HEK293 (cell line): Measurements from ENCODE around the gene ALKAL2.

Experiments used
- CTCF ChIA-PET: fragments of 350-600 bp; formaldehyde crosslinking; extraction: SDS; loops from one replicate; lab custom pipeline; 2021; ENCODE audit warnings: antibody characterized with exemption; lab: Yijun Ruan, JAX
- POLR2A ChIA-PET: fragments of 300-600 bp; formaldehyde crosslinking; extraction: SDS; loops from one replicate; lab custom pipeline; 2020; ENCODE audit warnings: antibody characterized with exemption, inconsistent platforms; lab: Yijun Ruan, JAX
- H3K27ac ChIP-seq: fragments of 200-500 bp; sonication (Bioruptor generic); 2 replicates; pipeline ENCODE4 v1.5.1; 2014; ENCODE audit warnings: low read depth, low read length, control low read depth, inconsistent platforms; ENCODE audit errors: extremely low read depth
- H3K36me3 ChIP-seq, 2 experiments: fragments of 200-500 bp in 1 of 2; sonication (Bioruptor generic) in 1 of 2; 1 replicate in 1 of 2; 2 replicates in 1 of 2; pipeline ENCODE4 v1.5.1; 2014 to 2017; ENCODE audit warnings: inconsistent platforms in 2 of 2, low read length in 2 of 2; ENCODE audit not compliant: control insufficient read depth in 2 of 2, insufficient read depth in 1 of 2
- H3K4me1 ChIP-seq: fragments of 200-500 bp; sonication (Bioruptor generic); 2 replicates; pipeline ENCODE4 v1.5.1; 2014; ENCODE audit warnings: mild to moderate bottlenecking, low read length, inconsistent platforms; ENCODE audit not compliant: control insufficient read depth, insufficient read depth
- H3K4me3 ChIP-seq: 2 replicates; pipeline ENCODE4 v1.5.1; 2011; ENCODE audit warnings: low read depth, mild to moderate bottlenecking, control low read depth, low read length, moderate library complexity
- H3K9me3 ChIP-seq: fragments of 200-500 bp; sonication (Bioruptor generic); 2 replicates; pipeline ENCODE4 v1.5.1; 2014; ENCODE audit warnings: low read depth, low read length, inconsistent platforms; ENCODE audit not compliant: control insufficient read depth, insufficient read depth
- HOXC10 ChIP-seq: sonication (generic); formaldehyde crosslinking; IDR thresholded peaks from 2 replicates; pipeline ENCODE4 v1.8.1; 2023; ENCODE audit warnings: mild to moderate bottlenecking, missing genetic modification reagents
- IKZF3 ChIP-seq: fragments of 450-650 bp; IDR thresholded peaks from 2 replicates; pipeline ENCODE4 v1.5.0; 2018; ENCODE audit warnings: missing biosample characterization, mild to moderate bottlenecking, missing genetic modification characterization, moderate library complexity
- INSM2 ChIP-seq: fragments of 450-650 bp; formaldehyde crosslinking; IDR thresholded peaks from 2 replicates; pipeline ENCODE4 v1.5.1; 2016; ENCODE audit warnings: missing biosample characterization, missing genetic modification characterization
- KLF1 ChIP-seq: fragments of 450-650 bp; formaldehyde crosslinking; IDR thresholded peaks from 2 replicates; pipeline ENCODE4 v1.5.1; 2016; ENCODE audit warnings: missing biosample characterization, missing genetic modification characterization
- ZBTB1 ChIP-seq: fragments of 450-650 bp; formaldehyde crosslinking; IDR thresholded peaks from 2 replicates; pipeline ENCODE4 v1.5.1; 2016; ENCODE audit warnings: missing biosample characterization, missing genetic modification characterization
- ZBTB49 ChIP-seq: fragments of 450-650 bp; formaldehyde crosslinking; IDR thresholded peaks from 2 replicates; pipeline ENCODE4 v1.5.1; 2016; ENCODE audit warnings: missing biosample characterization, missing genetic modification characterization, low read depth
- ZBTB8A ChIP-seq: fragments of 450-650 bp; formaldehyde crosslinking; IDR thresholded peaks from 2 replicates; pipeline ENCODE4 v1.5.1; 2016; ENCODE audit warnings: missing biosample characterization, missing genetic modification characterization
- ZNF121 ChIP-seq: fragments of 450-650 bp; formaldehyde crosslinking; IDR thresholded peaks from 2 replicates; pipeline ENCODE4 v1.5.1; 2016; ENCODE audit warnings: missing biosample characterization, missing genetic modification characterization
- ZNF169 ChIP-seq: fragments of 450-650 bp; formaldehyde crosslinking; IDR thresholded peaks from 2 replicates; pipeline ENCODE4 v1.5.1; 2016; ENCODE audit warnings: missing biosample characterization, missing genetic modification characterization
- ZNF174 ChIP-seq: fragments of 450-650 bp; formaldehyde crosslinking; IDR thresholded peaks from 2 replicates; pipeline ENCODE4 v1.5.0; 2017; ENCODE audit warnings: missing biosample characterization, mild to moderate bottlenecking, missing genetic modification characterization
- ZNF2 ChIP-seq: fragments of 450-650 bp; formaldehyde crosslinking; IDR thresholded peaks from 2 replicates; pipeline ENCODE4 v1.5.1; 2016; ENCODE audit warnings: missing biosample characterization, missing genetic modification characterization
- ZNF398 ChIP-seq: fragments of 450-650 bp; formaldehyde crosslinking; IDR thresholded peaks from 2 replicates; pipeline ENCODE4 v1.5.1; 2017; ENCODE audit warnings: missing biosample characterization, missing genetic modification characterization
- ZNF585B ChIP-seq: fragments of 450-650 bp; formaldehyde crosslinking; IDR thresholded peaks from 2 replicates; pipeline ENCODE4 v1.5.1; 2016; ENCODE audit warnings: missing biosample characterization, missing genetic modification characterization
- ZNF600 ChIP-seq: fragments of 450-650 bp; formaldehyde crosslinking; IDR thresholded peaks from 2 replicates; pipeline ENCODE4 v1.5.1; 2016; ENCODE audit warnings: missing biosample characterization, missing genetic modification characterization
- ZNF639 ChIP-seq: fragments of 450-650 bp; formaldehyde crosslinking; IDR thresholded peaks from 2 replicates; pipeline ENCODE4 v1.5.1; 2016; ENCODE audit warnings: missing biosample characterization, missing genetic modification characterization
- ZNF645 ChIP-seq: fragments of 450-650 bp; formaldehyde crosslinking; IDR thresholded peaks from 2 replicates; pipeline ENCODE4; 2016; ENCODE audit warnings: missing biosample characterization, missing genetic modification characterization

Gene ALKAL2

GRCh38 chr2:264493-265468, 23.1 kb downstream of the ALKAL2 start, which contains the start of gene ACP1 (continued):
- TF ChIP-seq ZNF600: peak; percentile 84
- no peak for TF ChIP-seq ZNF169 (tag by site-specific recombination)
- no peak for TF ChIP-seq ZBTB1

GRCh38 chr2:263774-264492, 24.0 kb downstream of the ALKAL2 start, which contains the start of gene SH3YL1:
SH3YL1 (minus strand) TSS chr2:264032; CDS start chr2:263984, 48 bp downstream.
- TF ChIP-seq KLF1 (no peak), ZBTB49 (tag by site-specific recombination) (no peak), HOXC10 (peak; percentile 64; the same call in 1 of the 2 replicates), INSM2 (tag by site-specific recombination) (no peak)
- H3K4me3 ChIP-seq: peak within 1 kb of the TSS; percentile 99
- H3K36me3 ChIP-seq: peaks cover 0 to 4% of the 10 kb centered on the region in 2 experiments; a peak in 1 of 3 replicates
- CTCF ChIA-PET: no interaction called here
- POLR2A ChIA-PET: interaction anchor here (0.9 kb wide), 1 partner anchor 21 kb away, joined by 3 read pairs; no protein-coding TSS in a partner anchor
- no peaks in the 10 kb centered on the region for H3K9me3 ChIP-seq
- peak within 1 kb of the TSS; percentile 84 for H3K27ac ChIP-seq
- H3K4me1 ChIP-seq: peaks cover 4% of the 10 kb centered on the region; the same call in 1 of the 2 replicates

DNA sequence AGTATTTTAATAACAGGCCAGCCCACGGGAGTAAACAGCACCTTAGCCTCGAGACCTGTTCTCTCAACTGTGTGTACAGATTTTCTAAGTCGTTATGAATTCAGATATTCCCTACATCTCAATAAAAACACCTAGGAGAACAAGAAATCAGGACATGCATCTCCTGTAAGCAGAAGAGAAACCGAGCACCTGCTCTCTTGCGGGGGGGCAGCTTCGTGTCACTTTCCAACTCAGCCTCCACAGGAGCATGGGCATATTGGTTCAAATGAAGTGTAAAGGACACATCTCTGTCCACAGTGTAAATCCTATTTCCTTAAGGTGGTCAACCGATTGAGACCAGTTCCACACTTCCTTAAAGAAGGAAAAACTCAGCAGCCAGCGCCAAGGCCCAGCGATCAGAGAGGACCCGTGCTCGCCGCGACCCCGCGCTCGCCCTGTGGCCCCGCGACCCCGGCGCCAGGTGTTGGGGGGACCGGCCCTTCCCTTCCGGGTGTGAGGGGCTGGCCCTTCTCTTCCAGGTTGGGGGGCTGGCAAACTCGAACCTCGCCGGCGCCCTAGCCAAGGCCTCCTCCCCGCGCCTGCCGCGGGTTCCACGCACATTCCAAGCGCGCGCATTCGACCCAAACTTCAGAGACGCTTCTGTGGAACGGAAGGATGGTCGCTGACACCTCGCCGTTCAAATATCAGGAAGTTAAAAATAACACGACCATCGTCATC, 24.7 kb downstream of the ALKAL2 start:
- Histone ChIP-seq H3K27ac (no peak overlapping the region), H3K9me3 (no peaks in the 10 kb centered on the region), H3K36me3 (peaks cover 0 to 4% of the 10 kb centered on the region in 2 experiments; a peak in 1 of 3 replicates), H3K4me1 (peaks cover 4% of the 10 kb centered on the region; the same call in 1 of the 2 replicates), H3K4me3 (no peak overlapping the region)
- TF ChIP-seq ZNF645 (tag by site-specific recombination) (no peak), IKZF3 (tag by site-specific recombination) (no peak), ZNF585B (tag by site-specific recombination) (no peak), ZNF398 (tag by site-specific recombination) (no peak), ZNF174 (tag by site-specific recombination) (no peak), ZNF2 (no peak), ZNF639 (tag by site-specific recombination) (no peak), ZNF121 (tag by site-specific recombination) (no peak), ZBTB8A (tag by site-specific recombination) (no peak)
- ChIA-PET POLR2A (no interaction called here), CTCF (interaction anchor here (1.3 kb wide), 1 partner anchor 17 kb away, joined by 4 read pairs; no protein-coding TSS in a partner anchor)
